ENCODE measurements around the gene FGD6. TPM values are rescaled to one million over a fixed set of nuclear protein-coding genes. Genes with fewer than 3 reads are reported as not detected.
A peak's percentile ranks its signal among the peaks of the same experiment; 100 is the strongest.

Gene FGD6
- total RNA-seq, 1 experiment from 2014 or later: 18.2 TPM

- TF ChIP-seq CTCF (IDR thresholded peaks at IDR 0.05 in 2 of 3, conservative IDR thresholded peaks at IDR 0.05 in 1 of 3; ENCODE audit: borderline replicate concordance in 1 of 3, insufficient read depth in 1 of 3, low read depth in 2 of 3, low read length in 2 of 3) (peak; percentile 49 to 77 (median 57); a peak in 5 of 6 replicates), EGR1 (IDR thresholded peaks at IDR 0.05; ENCODE audit: low read depth) (no peak), ZNF274 (IDR thresholded peaks at IDR 0.05; ENCODE audit: low read depth, low read length) (no peak), CBX3 (IDR thresholded peaks at IDR 0.05; ENCODE audit: low read depth) (peak; percentile 57), SIN3A (IDR thresholded peaks at IDR 0.05; ENCODE audit: low read depth) (peak; percentile 81)
These were observed at the start of gene FGD6, which contains the start of gene VEZT (continued) for GRCh38 chr12:95217377-95218149.

DNA sequence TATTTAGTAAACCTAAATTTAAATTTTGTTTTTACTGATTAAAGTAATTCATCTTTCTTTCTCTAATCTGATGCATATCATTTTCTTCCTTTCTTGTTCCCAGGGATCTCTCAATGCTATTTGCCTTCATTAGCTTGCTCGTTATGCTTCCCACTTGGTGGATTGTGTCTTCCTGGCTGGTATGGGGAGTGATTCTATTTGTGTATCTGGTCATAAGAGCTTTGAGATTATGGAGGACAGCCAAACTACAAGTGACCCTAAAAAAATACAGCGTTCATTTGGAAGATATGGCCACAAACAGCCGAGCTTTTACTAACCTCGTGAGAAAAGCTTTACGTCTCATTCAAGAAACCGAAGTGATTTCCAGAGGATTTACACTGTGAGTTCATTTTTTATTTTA is 49.0 kb upstream of the FGD6 start:
- H3K4me3 ChIP-seq (replicated peaks in 1 of 2; ENCODE audit: low read depth in 1 of 2, low read length in 2 of 2): no peak overlapping the region
- RAD21 ChIA-PET (ENCODE audit: low non-redundant PET in 1 of 2, low total read pairs in 2 of 2, uncharacterized antibody in 2 of 2, unreplicated experiment in 2 of 2): no interaction called here
- H3K9me3 ChIP-seq (ENCODE audit: control insufficient read depth in 1 of 2, insufficient read depth in 1 of 2, low read depth in 1 of 2, low read length in 2 of 2): no peaks in the 10 kb centered on the region
- H4K20me1 ChIP-seq (ENCODE audit: insufficient read depth): no peaks in the 10 kb centered on the region
- no peaks in the 10 kb centered on the region for H3K9me2 ChIP-seq (ENCODE audit: insufficient read depth)
- POLR2A ChIA-PET: no interaction called here
- no TSS peak for BruUV-seq (replicated peaks)
- H3K79me2 ChIP-seq (ENCODE audit: insufficient read depth, low read length): no peaks in the 10 kb centered on the region
- no peak for DNase-seq (ENCODE audit: low read depth, low spot score)
- intact Hi-C loops (cut with micrococcal nuclease): no loop called here
- H3K36me3 ChIP-seq (ENCODE audit: control insufficient read depth in 1 of 2, insufficient read depth in 2 of 2, low read length in 2 of 2): peaks cover 12 to 15% of the 10 kb centered on the region in 2 experiments
- no peak for ATAC-seq
- no peaks in the 10 kb centered on the region for H3K27me3 ChIP-seq (ENCODE audit: insufficient read depth, low read length)
- H3K9ac ChIP-seq (ENCODE audit: low read length): no peak overlapping the region
- H2AFZ ChIP-seq (ENCODE audit: low read depth, low read length, poor library complexity, severe bottlenecking): no peak overlapping the region
- CTCF ChIA-PET: interaction anchor here (1.6 kb wide), 1 partner anchor 268 kb away, joined by 4 read pairs; no protein-coding TSS in a partner anchor
- H3K4me1 ChIP-seq (ENCODE audit: control insufficient read depth in 1 of 2, insufficient read depth in 2 of 2, low read length in 2 of 2): no peaks in the 10 kb centered on the region
- H3K27ac ChIP-seq (ENCODE audit: low read depth, low read length): no peak overlapping the region
- H3K4me2 ChIP-seq (ENCODE audit: low read length): no peak overlapping the region
- TF ChIP-seq FOSL1 (IDR thresholded peaks at IDR 0.05; ENCODE audit: low read depth) (no peak), POLR2AphosphoS5 (IDR thresholded peaks at IDR 0.05; ENCODE audit: low read depth, low read length) (no peak), SP1 (IDR thresholded peaks at IDR 0.05; ENCODE audit: low read depth) (no peak), TCF7L2 (IDR thresholded peaks at IDR 0.05; ENCODE audit: borderline replicate concordance, extremely low read depth, insufficient read depth, insufficient read length) (no peak), ELF1 (IDR thresholded peaks at IDR 0.05; ENCODE audit: borderline replicate concordance, low read depth) (no peak), SIN3A (IDR thresholded peaks at IDR 0.05; ENCODE audit: low read depth) (no peak), CBX3 (IDR thresholded peaks at IDR 0.05; ENCODE audit: low read depth) (no peak), MAX (IDR thresholded peaks at IDR 0.05) (no peak), POLR2A (IDR thresholded peaks at IDR 0.05; ENCODE audit: borderline replicate concordance, extremely low read depth, insufficient read depth, insufficient read length) (no peak), SRF (IDR thresholded peaks at IDR 0.05; ENCODE audit: low read depth) (no peak), EZH2 (IDR thresholded peaks at IDR 0.05) (no peak), JUND (IDR thresholded peaks at IDR 0.05) (no peak), EGR1 (IDR thresholded peaks at IDR 0.05; ENCODE audit: low read depth) (no peak), YY1 (IDR thresholded peaks at IDR 0.05; ENCODE audit: extremely low read depth, insufficient replicate concordance, low read depth, low read length) (no peak), RAD21 (IDR thresholded peaks at IDR 0.05; ENCODE audit: low read depth) (no peak)
- TF ChIP-seq, protein P1, sequence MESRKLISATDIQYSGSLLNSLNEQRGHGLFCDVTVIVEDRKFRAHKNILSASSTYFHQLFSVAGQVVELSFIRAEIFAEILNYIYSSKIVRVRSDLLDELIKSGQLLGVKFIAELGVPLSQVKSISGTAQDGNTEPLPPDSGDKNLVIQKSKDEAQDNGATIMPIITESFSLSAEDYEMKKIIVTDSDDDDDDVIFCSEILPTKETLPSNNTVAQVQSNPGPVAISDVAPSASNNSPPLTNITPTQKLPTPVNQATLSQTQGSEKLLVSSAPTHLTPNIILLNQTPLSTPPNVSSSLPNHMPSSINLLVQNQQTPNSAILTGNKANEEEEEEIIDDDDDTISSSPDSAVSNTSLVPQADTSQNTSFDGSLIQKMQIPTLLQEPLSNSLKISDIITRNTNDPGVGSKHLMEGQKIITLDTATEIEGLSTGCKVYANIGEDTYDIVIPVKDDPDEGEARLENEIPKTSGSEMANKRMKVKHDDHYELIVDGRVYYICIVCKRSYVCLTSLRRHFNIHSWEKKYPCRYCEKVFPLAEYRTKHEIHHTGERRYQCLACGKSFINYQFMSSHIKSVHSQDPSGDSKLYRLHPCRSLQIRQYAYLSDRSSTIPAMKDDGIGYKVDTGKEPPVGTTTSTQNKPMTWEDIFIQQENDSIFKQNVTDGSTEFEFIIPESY (IDR thresholded peaks at IDR 0.05; ENCODE audit: extremely low read depth, insufficient replicate concordance, low read length): no peak
